GM12878 (cell line): Measurements from ENCODE around the gene EMSY. TPM values are rescaled to one million over a fixed set of nuclear protein-coding genes. Genes with fewer than 3 reads are reported as not detected.

ENCODE experiments used
- BHLHE40 ChIP-seq, 2 experiments: fragments of 450-650 bp in 1 of 2; IDR thresholded peaks; 2 replicates each; pipeline ENCODE4 v1.6.1; 2011 to 2017; ENCODE audit warnings: low read depth in 2 of 2, borderline replicate concordance in 1 of 2, improper control_type of control experiment in 1 of 2, low read length in 1 of 2, mild to moderate bottlenecking in 1 of 2
- CHD2 ChIP-seq: IDR thresholded peaks from 2 replicates; pipeline ENCODE4 v1.6.1; 2011; ENCODE audit warnings: low read depth, low read length, improper control_type of control experiment, borderline replicate concordance
- CREM ChIP-seq: IDR thresholded peaks from 2 replicates; pipeline ENCODE4 v1.6.1; 2014; ENCODE audit warnings: antibody characterized with exemption, low read depth
- DPF2 ChIP-seq: fragments of 450-650 bp; IDR thresholded peaks from 2 replicates; pipeline ENCODE4 v1.6.1; 2017; ENCODE audit warnings: mild to moderate bottlenecking
- EED ChIP-seq: sonication (generic); IDR thresholded peaks from 2 replicates; pipeline ENCODE4 v1.6.1; 2016; ENCODE audit warnings: antibody characterized with exemption, low read depth
- KDM1A ChIP-seq: fragments of 200-600 bp; sonication (generic); IDR thresholded peaks from 2 replicates; pipeline ENCODE4 v1.6.1; 2016; ENCODE audit warnings: borderline replicate concordance
- RB1 ChIP-seq: fragments of 450-650 bp; formaldehyde crosslinking; IDR thresholded peaks from 2 replicates; pipeline ENCODE4 v1.6.1; 2017; ENCODE audit warnings: mild to moderate bottlenecking, borderline replicate concordance
- RFX5 ChIP-seq: IDR thresholded peaks from 2 replicates; pipeline ENCODE4 v1.6.1; 2011; ENCODE audit warnings: low read depth, low read length, improper control_type of control experiment
- SIX5 ChIP-seq: IDR thresholded peaks from 2 replicates; pipeline ENCODE4 v1.6.1; 2011; ENCODE audit warnings: mild to moderate bottlenecking, low read depth, low read length, moderate library complexity; ENCODE audit not compliant: severe bottlenecking
- SMAD1 ChIP-seq: fragments of 450-650 bp; IDR thresholded peaks from 2 replicates; pipeline ENCODE4 v1.6.1; 2018; ENCODE audit warnings: mild to moderate bottlenecking, low read depth; ENCODE audit not compliant: partially characterized antibody
- SMC3 ChIP-seq: IDR thresholded peaks from 2 replicates; pipeline ENCODE4 v1.6.1; 2011; ENCODE audit warnings: low read length, improper control_type of control experiment, borderline replicate concordance
- SP1 ChIP-seq: IDR thresholded peaks from one replicate; pipeline ENCODE4 v1.6.1; 2011; ENCODE audit warnings: low read depth, low read length
- STAT3 ChIP-seq: IDR thresholded peaks from 2 replicates; pipeline ENCODE4 v1.6.1; 2011; ENCODE audit warnings: low read depth, low read length, improper control_type of control experiment
- SUZ12 ChIP-seq: fragments of 200-600 bp; sonication (generic); IDR thresholded peaks from one replicate; pipeline ENCODE4 v1.6.1; 2018; ENCODE audit warnings: antibody characterized with exemption, mild to moderate bottlenecking; ENCODE audit not compliant: unreplicated experiment
- TCF3 ChIP-seq: IDR thresholded peaks from 2 replicates; pipeline ENCODE4 v1.6.1; 2012; ENCODE audit warnings: low read depth, mild to moderate bottlenecking, low read length, borderline replicate concordance; ENCODE audit not compliant: insufficient read depth
- polyA plus RNA-seq, 11 experiments: library from polyadenylated mRNA; depleted of rRNA in 4 of 11; unstranded in 6 of 11; stranded (reverse) in 5 of 11; fragments of >200 nt; fragmentation: Nextera tagmentation in 4 of 11; fragmentation: Illumina TruSeq in 1 of 11; extraction: Ambion mirVana in 4 of 11; extraction: Trizol in 1 of 11; gene quantifications; 1 replicate in 1 of 11; 2 replicates in 10 of 11; pipeline versions ENCODE4 v1.2.1 to v1.2.3, GENCODE V29; 2011 to 2016; ENCODE audit warnings: inconsistent platforms in 2 of 11, missing spikeins in 2 of 11, low read depth in 1 of 11
- total RNA-seq, 4 experiments: library from RNA; depleted of rRNA in 3 of 4; stranded (reverse); fragments of >200 nt in 3 of 4; fragmentation: Illumina TruSeq in 1 of 4; extraction: Trizol in 1 of 4; gene quantifications; 2 replicates each; pipeline versions ENCODE4 v1.2.1 to v1.2.3, GENCODE V29; 2013 to 2021
- TF ChIP-seq, protein P1 (sequence below): fragments of 450-650 bp; IDR thresholded peaks from 2 replicates; pipeline ENCODE4 v1.6.1; 2017; ENCODE audit warnings: borderline replicate concordance
- TF ChIP-seq, protein P2 (sequence below): IDR thresholded peaks from 2 replicates; pipeline ENCODE4 v1.6.1; 2012; ENCODE audit warnings: improper control_type of control experiment, low read depth, low read length; ENCODE audit not compliant: insufficient replicate concordance
- TF ChIP-seq, protein P3 (sequence below): IDR thresholded peaks from 2 replicates; pipeline ENCODE4 v1.6.1; 2012; ENCODE audit warnings: mild to moderate bottlenecking, low read depth, low read length

The EMSY gene
- total and polyA plus RNA-seq, 10 of the 15 experiments (the other 5 are each of a cell fraction or from before 2014, with no cell fraction given) = 9.3 to 26.9 (median 13.0) TPM

DNA sequence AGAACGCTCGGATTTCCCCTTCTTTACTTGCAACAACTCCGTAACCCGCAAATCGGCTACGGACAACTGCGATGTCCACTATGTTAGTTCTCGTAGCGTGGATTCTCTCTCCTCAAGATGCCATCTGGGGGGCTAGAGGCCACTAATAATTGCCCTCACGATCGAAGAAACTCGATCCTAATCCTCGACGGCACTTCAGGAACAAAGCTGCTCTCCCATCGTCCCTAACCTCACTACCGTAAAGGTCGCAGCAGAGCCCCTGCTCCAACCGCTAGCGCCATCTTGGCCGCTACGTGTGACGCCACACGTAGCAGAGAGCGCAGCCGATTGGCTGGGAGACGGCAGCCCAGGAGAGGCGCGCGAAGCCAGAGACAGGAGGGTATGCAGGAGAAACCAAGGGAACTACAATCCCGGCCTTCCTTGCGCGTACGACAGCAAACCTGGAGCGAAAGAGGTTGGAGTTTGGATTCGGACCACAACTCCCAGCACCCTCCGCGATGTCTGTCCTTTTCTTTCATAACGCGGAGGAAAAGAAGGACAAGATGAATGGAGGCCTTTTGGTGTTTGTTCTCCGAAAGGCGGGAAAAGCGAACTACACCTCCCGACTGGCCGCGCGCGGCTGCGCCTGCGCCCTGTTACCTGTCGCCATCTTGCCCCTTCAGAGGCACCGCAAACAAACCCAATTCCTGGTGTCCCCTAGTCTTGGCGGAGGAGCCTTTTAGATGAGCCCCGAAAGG is at the start of gene EMSY (continued):
- TF ChIP-seq CREM (peak; percentile 91), SIX5 (peak; percentile 92), BHLHE40 (IDR thresholded peaks at IDR 0.05; ENCODE audit: borderline replicate concordance in 1 of 2, low read depth in 2 of 2, low read length in 1 of 2) (no peak; a peak in 1 of 4 replicates), DPF2 (no peak), SMAD1 (peak; percentile 87), RFX5 (peak; percentile 88), SUZ12 (no peak), TCF3 (no peak), EED (peak; percentile 98), SMC3 (no peak), CHD2 (peak; percentile 75; the same call in 1 of the 2 replicates), STAT3 (no peak), RB1 (peak; percentile 95), SP1 (peak; percentile 37), KDM1A (no peak)
- TF ChIP-seq, protein P1, sequence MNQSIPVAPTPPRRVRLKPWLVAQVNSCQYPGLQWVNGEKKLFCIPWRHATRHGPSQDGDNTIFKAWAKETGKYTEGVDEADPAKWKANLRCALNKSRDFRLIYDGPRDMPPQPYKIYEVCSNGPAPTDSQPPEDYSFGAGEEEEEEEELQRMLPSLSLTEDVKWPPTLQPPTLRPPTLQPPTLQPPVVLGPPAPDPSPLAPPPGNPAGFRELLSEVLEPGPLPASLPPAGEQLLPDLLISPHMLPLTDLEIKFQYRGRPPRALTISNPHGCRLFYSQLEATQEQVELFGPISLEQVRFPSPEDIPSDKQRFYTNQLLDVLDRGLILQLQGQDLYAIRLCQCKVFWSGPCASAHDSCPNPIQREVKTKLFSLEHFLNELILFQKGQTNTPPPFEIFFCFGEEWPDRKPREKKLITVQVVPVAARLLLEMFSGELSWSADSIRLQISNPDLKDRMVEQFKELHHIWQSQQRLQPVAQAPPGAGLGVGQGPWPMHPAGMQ = no peak
- TF ChIP-seq, protein P2, sequence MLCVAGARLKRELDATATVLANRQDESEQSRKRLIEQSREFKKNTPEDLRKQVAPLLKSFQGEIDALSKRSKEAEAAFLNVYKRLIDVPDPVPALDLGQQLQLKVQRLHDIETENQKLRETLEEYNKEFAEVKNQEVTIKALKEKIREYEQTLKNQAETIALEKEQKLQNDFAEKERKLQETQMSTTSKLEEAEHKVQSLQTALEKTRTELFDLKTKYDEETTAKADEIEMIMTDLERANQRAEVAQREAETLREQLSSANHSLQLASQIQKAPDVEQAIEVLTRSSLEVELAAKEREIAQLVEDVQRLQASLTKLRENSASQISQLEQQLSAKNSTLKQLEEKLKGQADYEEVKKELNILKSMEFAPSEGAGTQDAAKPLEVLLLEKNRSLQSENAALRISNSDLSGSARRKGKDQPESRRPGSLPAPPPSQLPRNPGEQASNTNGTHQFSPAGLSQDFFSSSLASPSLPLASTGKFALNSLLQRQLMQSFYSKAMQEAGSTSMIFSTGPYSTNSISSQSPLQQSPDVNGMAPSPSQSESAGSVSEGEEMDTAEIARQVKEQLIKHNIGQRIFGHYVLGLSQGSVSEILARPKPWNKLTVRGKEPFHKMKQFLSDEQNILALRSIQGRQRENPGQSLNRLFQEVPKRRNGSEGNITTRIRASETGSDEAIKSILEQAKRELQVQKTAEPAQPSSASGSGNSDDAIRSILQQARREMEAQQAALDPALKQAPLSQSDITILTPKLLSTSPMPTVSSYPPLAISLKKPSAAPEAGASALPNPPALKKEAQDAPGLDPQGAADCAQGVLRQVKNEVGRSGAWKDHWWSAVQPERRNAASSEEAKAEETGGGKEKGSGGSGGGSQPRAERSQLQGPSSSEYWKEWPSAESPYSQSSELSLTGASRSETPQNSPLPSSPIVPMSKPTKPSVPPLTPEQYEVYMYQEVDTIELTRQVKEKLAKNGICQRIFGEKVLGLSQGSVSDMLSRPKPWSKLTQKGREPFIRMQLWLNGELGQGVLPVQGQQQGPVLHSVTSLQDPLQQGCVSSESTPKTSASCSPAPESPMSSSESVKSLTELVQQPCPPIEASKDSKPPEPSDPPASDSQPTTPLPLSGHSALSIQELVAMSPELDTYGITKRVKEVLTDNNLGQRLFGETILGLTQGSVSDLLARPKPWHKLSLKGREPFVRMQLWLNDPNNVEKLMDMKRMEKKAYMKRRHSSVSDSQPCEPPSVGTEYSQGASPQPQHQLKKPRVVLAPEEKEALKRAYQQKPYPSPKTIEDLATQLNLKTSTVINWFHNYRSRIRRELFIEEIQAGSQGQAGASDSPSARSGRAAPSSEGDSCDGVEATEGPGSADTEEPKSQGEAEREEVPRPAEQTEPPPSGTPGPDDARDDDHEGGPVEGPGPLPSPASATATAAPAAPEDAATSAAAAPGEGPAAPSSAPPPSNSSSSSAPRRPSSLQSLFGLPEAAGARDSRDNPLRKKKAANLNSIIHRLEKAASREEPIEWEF = no peak
- TF ChIP-seq, protein P3, sequence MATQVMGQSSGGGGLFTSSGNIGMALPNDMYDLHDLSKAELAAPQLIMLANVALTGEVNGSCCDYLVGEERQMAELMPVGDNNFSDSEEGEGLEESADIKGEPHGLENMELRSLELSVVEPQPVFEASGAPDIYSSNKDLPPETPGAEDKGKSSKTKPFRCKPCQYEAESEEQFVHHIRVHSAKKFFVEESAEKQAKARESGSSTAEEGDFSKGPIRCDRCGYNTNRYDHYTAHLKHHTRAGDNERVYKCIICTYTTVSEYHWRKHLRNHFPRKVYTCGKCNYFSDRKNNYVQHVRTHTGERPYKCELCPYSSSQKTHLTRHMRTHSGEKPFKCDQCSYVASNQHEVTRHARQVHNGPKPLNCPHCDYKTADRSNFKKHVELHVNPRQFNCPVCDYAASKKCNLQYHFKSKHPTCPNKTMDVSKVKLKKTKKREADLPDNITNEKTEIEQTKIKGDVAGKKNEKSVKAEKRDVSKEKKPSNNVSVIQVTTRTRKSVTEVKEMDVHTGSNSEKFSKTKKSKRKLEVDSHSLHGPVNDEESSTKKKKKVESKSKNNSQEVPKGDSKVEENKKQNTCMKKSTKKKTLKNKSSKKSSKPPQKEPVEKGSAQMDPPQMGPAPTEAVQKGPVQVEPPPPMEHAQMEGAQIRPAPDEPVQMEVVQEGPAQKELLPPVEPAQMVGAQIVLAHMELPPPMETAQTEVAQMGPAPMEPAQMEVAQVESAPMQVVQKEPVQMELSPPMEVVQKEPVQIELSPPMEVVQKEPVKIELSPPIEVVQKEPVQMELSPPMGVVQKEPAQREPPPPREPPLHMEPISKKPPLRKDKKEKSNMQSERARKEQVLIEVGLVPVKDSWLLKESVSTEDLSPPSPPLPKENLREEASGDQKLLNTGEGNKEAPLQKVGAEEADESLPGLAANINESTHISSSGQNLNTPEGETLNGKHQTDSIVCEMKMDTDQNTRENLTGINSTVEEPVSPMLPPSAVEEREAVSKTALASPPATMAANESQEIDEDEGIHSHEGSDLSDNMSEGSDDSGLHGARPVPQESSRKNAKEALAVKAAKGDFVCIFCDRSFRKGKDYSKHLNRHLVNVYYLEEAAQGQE = no peak
